ENCODE measurements around the gene CLSTN2.
A peak's percentile ranks its signal among the peaks of the same experiment; 100 is the strongest.

Gene CLSTN2

GRCh38 chr3:140199008-140199407 lies 264.0 kb downstream of the CLSTN2 start:
- TF ChIP-seq CTCF (IDR thresholded peaks at IDR 0.05; ENCODE audit: low read depth, low read length, missing control alignments) = no peak
- no peak overlapping the region for H3K4me3 ChIP-seq (replicated peaks; ENCODE audit: low read depth, low read length)

GRCh38 chr3:140199743-140200142 lies 264.8 kb downstream of the CLSTN2 start:
- no peak overlapping the region for H3K4me3 ChIP-seq (replicated peaks; ENCODE audit: low read depth, low read length)
- TF ChIP-seq CTCF (IDR thresholded peaks at IDR 0.05; ENCODE audit: low read depth, low read length, missing control alignments) = no peak
- DNase-seq (ENCODE audit: extremely low read depth, low read depth) = no peak

More at GRCh38 chr3:140199008-140199407, 264.0 kb downstream of the CLSTN2 start:
- no peak for DNase-seq (ENCODE audit: extremely low read depth, low read depth)

GRCh38 chr3:140203510-140203909 lies 268.5 kb downstream of the CLSTN2 start:
- no peak for TF ChIP-seq CTCF (IDR thresholded peaks at IDR 0.05; ENCODE audit: low read depth, low read length, missing control alignments)
- DNase-seq (ENCODE audit: extremely low read depth, low read depth) = no peak
- H3K4me3 ChIP-seq (replicated peaks; ENCODE audit: low read depth, low read length) = no peak overlapping the region

GRCh38 chr3:140204271-140204984 lies 269.4 kb downstream of the CLSTN2 start:
- DNase-seq (ENCODE audit: extremely low read depth, low read depth) = no peak
- TF ChIP-seq CTCF (IDR thresholded peaks at IDR 0.05; ENCODE audit: low read depth, low read length, missing control alignments) = no peak
- no peak overlapping the region for H3K4me3 ChIP-seq (replicated peaks; ENCODE audit: low read depth, low read length)

- no peak for DNase-seq (ENCODE audit: extremely low read depth, low read depth)
- no peak for TF ChIP-seq CTCF (IDR thresholded peaks at IDR 0.05; ENCODE audit: low read depth, low read length, missing control alignments)
Measured at GRCh38 chr3:140205598-140205997, 270.6 kb downstream of the CLSTN2 start.

GRCh38 chr3:140206196-140207040 lies 271.4 kb downstream of the CLSTN2 start:
- no peak for TF ChIP-seq CTCF (IDR thresholded peaks at IDR 0.05; ENCODE audit: low read depth, low read length, missing control alignments)
- peak; percentile 30 for DNase-seq (ENCODE audit: extremely low read depth, low read depth)

More at GRCh38 chr3:140205598-140205997, 270.6 kb downstream of the CLSTN2 start:
- H3K4me3 ChIP-seq (replicated peaks; ENCODE audit: low read depth, low read length) = no peak overlapping the region

More at GRCh38 chr3:140206196-140207040, 271.4 kb downstream of the CLSTN2 start:
- no peak overlapping the region for H3K4me3 ChIP-seq (replicated peaks; ENCODE audit: low read depth, low read length)

Data from HFF-Myc (cell line).